K562 (cell line): ENCODE data around the gene NBPF20. TPM values are rescaled to one million over a fixed set of nuclear protein-coding genes. Genes with fewer than 3 reads are reported as not detected.

ENCODE experiments used
- ARID1B ChIP-seq: fragments of 450-650 bp; IDR thresholded peaks from 2 replicates; pipeline ENCODE4 v1.6.1; 2016; ENCODE audit warnings: antibody characterized with exemption, mild to moderate bottlenecking, inconsistent platforms
- BACH1 ChIP-seq: fragments of 200-800 bp; sonication (Bioruptor generic); IDR thresholded peaks from 2 replicates; pipeline ENCODE4 v1.6.1; 2016; ENCODE audit warnings: missing genetic modification characterization, missing compliant biosample characterization
- C11orf30 ChIP-seq: fragments of 450-650 bp; IDR thresholded peaks from 2 replicates; pipeline ENCODE4 v1.6.1; 2016; ENCODE audit warnings: low read depth, mild to moderate bottlenecking
- DACH1 ChIP-seq: fragments of 450-650 bp; IDR thresholded peaks from 2 replicates; pipeline ENCODE4 v1.6.1; 2018; ENCODE audit not compliant: partially characterized antibody
- E2F3 ChIP-seq: fragments of 250-450 bp; sonication (Bioruptor Pico); IDR thresholded peaks from 2 replicates; pipeline ENCODE4 v1.4.0; 2020; ENCODE audit warnings: mild to moderate bottlenecking
- FOSL1 ChIP-seq: fragments of 200-800 bp; sonication (Bioruptor generic); conservative IDR thresholded peaks from 2 replicates; pipeline ENCODE4 v1.6.1; 2016; ENCODE audit warnings: missing genetic modification characterization, missing compliant biosample characterization
- FOXA3 ChIP-seq, 2 experiments: fragments of 450-650 bp in 1 of 2; sonication (generic) in 1 of 2; formaldehyde crosslinking; IDR thresholded peaks in 1 of 2; conservative IDR thresholded peaks in 1 of 2; 2 replicates each; pipeline versions ENCODE4 v1.4.0 to v1.8.0; 2020 to 2022; ENCODE audit warnings: mild to moderate bottlenecking in 2 of 2, missing genetic modification reagents in 1 of 2
- FOXK2 ChIP-seq, 2 experiments: fragments of 450-650 bp; IDR thresholded peaks in 1 of 2; conservative IDR thresholded peaks in 1 of 2; 2 replicates each; pipeline ENCODE4 v1.6.1; 2016; ENCODE audit warnings: low read depth in 2 of 2, mild to moderate bottlenecking in 1 of 2
- GATAD2A ChIP-seq: fragments of 450-650 bp; IDR thresholded peaks from 2 replicates; pipeline ENCODE4 v1.6.1; 2017
- HMG20B ChIP-seq: fragments of 250-450 bp; sonication (Bioruptor Pico); IDR thresholded peaks from 2 replicates; pipeline ENCODE4 v1.5.0; 2021; ENCODE audit warnings: mild to moderate bottlenecking
- SNIP1 ChIP-seq: fragments of 450-650 bp; IDR thresholded peaks from 2 replicates; pipeline ENCODE4 v1.7.1; 2017; ENCODE audit warnings: low read depth, mild to moderate bottlenecking
- TEAD1 ChIP-seq, 2 experiments: fragments of 450-650 bp in 1 of 2; sonication (generic) in 1 of 2; formaldehyde crosslinking; IDR thresholded peaks; 2 replicates each; pipeline versions ENCODE4 v1.4.0 to v1.8.0; 2020 to 2022; ENCODE audit warnings: mild to moderate bottlenecking in 2 of 2, missing genetic modification reagents in 1 of 2
- TRIM24 ChIP-seq, 2 experiments: fragments of 450-650 bp; IDR thresholded peaks; 2 replicates each; pipeline ENCODE4 v1.6.1; 2016
- ZNF174 ChIP-seq: fragments of 250-450 bp; sonication (Bioruptor Pico); IDR thresholded peaks from 2 replicates; pipeline ENCODE4 v1.4.0; 2020; ENCODE audit warnings: mild to moderate bottlenecking
- ZNF3 ChIP-seq: fragments of 250-450 bp; sonication (Bioruptor Pico); IDR thresholded peaks from 2 replicates; pipeline ENCODE4 v1.5.0; 2021; ENCODE audit warnings: mild to moderate bottlenecking, moderate library complexity
- ZNF316 ChIP-seq: fragments of 450-650 bp; IDR thresholded peaks from 2 replicates; pipeline ENCODE4 v1.6.1; 2016
- ZNF324 ChIP-seq: fragments of 250-450 bp; sonication (Bioruptor Pico); IDR thresholded peaks from 2 replicates; pipeline ENCODE4 v1.4.0; 2020; ENCODE audit warnings: mild to moderate bottlenecking
- ZNF77 ChIP-seq: fragments of 250-450 bp; sonication (Bioruptor Pico); IDR thresholded peaks from 2 replicates; pipeline ENCODE4 v1.5.0; 2020
- polyA plus RNA-seq, 8 experiments: library from polyadenylated mRNA; depleted of rRNA in 4 of 8; stranded (reverse) in 5 of 8; unstranded in 3 of 8; fragments of >200 nt; fragmentation: Nextera tagmentation in 2 of 8; fragmentation: Illumina TruSeq in 1 of 8; extraction: Ambion mirVana in 2 of 8; extraction: Trizol in 1 of 8; gene quantifications; 2 replicates each; pipeline versions ENCODE4 v1.2.1 to v1.2.3, GENCODE V29; 2011 to 2014; ENCODE audit warnings: inconsistent platforms in 1 of 8, missing spikeins in 1 of 8
- total RNA-seq, 7 experiments: library from RNA; depleted of rRNA in 6 of 7; stranded (reverse); fragments of >200 nt in 6 of 7; fragmentation: Illumina TruSeq in 2 of 7; extraction: Trizol in 2 of 7; gene quantifications; 2 replicates each; pipeline versions ENCODE4 v1.2.1 to v1.2.3, GENCODE V29; 2011 to 2021; ENCODE audit warnings: low replicate concordance in 1 of 7
- TF ChIP-seq, protein P1 (sequence below), 2 experiments: fragments of 150-350 bp in 1 of 2; IDR thresholded peaks; 2 replicates each; pipeline ENCODE4 v1.6.1; 2012 to 2016; ENCODE audit warnings: low read depth in 2 of 2, low read length in 2 of 2, mild to moderate bottlenecking in 1 of 2, moderate library complexity in 1 of 2
- TF ChIP-seq, protein P2 (sequence below): fragments of 450-650 bp; formaldehyde crosslinking; IDR thresholded peaks from 2 replicates; pipeline ENCODE4 v1.4.0; 2022; ENCODE audit warnings: missing genetic modification characterization
- TF ChIP-seq, protein P3 (sequence below): sonication (generic); formaldehyde crosslinking; IDR thresholded peaks from 2 replicates; pipeline ENCODE4 v1.8.0; 2023; ENCODE audit warnings: mild to moderate bottlenecking, missing genetic modification reagents

NBPF20 gene
- total and polyA plus RNA-seq, 9 of the 15 experiments (the other 6 are each of a cell fraction or from before 2014, with no cell fraction given) = 0.38 to 2.7 (median 1.00) TPM

DNA sequence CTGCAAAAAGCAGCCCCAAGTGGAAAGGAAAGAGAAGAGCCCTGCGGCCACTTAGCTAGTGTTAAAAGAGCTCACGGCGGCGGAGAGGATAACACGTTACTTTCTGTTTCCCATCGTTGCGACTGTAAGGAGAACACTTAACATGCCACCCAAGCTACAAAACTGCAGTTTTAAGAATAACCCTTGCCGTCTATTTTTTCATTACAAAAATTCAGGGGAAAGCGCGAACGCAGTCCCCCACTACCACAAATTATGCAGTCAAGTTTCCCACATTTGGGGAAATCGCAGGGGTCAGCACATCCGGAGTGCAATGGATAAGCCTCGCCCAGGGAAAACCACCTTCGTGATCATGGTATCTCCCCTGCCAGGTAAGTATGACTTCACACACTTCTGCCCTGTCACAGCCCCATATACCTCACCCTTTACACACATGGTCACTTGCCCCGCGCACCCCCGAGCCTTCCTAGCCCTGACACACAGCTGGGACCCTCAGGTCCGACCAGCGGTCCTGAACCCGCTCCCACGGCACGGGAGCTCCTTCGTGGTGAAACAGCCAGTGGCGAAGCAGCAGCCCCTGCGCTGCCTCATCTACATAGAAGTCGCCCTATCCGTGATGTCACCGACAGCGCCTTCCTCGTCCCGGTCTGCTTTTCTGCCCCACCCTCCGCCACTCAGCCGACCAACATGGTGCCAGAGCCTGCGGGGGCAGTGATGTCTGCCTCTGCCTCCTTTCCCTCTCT lies 40.2 kb upstream of the NBPF20 start (continued):
- TF ChIP-seq FOXA3 (CRISPR knock-in tag; conservative IDR thresholded peaks at IDR 0.05 in 1 of 2, IDR thresholded peaks at IDR 0.05 in 1 of 2) (peak in 1 of 2 experiments; percentile 50; a peak in 2 of 4 replicates), FOSL1 (peak; percentile 37; the same call in 1 of the 2 replicates), ARID1B (peak; percentile 49), FOXK2 (conservative IDR thresholded peaks at IDR 0.05 in 1 of 2, IDR thresholded peaks at IDR 0.05 in 1 of 2; ENCODE audit: low read depth in 2 of 2) (peak in 1 of 2 experiments; percentile 77; a peak in 2 of 4 replicates), ZNF77 (peak; percentile 95), C11orf30 (peak; percentile 61), ZNF3 (CRISPR knock-in tag) (peak; percentile 73; the same call in 1 of the 2 replicates), HMG20B (CRISPR knock-in tag) (peak; percentile 90), ZNF174 (CRISPR knock-in tag) (peak; percentile 92), E2F3 (0 out of 2 replicates have a peak, but pooled peaks have one; percentile 23), TRIM24 (IDR thresholded peaks at IDR 0.05) (peak in 1 of 2 experiments; percentile 62; a peak in 3 of 4 replicates), GATAD2A (peak; percentile 87), DACH1 (peak; percentile 19), TEAD1 (CRISPR knock-in tag; IDR thresholded peaks at IDR 0.05) (peak in 1 of 2 experiments; percentile 92; a peak in 2 of 4 replicates), SNIP1 (peak; percentile 70), ZNF316 (peak; percentile 98), BACH1 (tag) (0 out of 2 replicates have a peak, but pooled peaks have one; percentile 20), ZNF324 (CRISPR knock-in tag) (peak; percentile 35; the same call in 1 of the 2 replicates)
- TF ChIP-seq, protein P1, sequence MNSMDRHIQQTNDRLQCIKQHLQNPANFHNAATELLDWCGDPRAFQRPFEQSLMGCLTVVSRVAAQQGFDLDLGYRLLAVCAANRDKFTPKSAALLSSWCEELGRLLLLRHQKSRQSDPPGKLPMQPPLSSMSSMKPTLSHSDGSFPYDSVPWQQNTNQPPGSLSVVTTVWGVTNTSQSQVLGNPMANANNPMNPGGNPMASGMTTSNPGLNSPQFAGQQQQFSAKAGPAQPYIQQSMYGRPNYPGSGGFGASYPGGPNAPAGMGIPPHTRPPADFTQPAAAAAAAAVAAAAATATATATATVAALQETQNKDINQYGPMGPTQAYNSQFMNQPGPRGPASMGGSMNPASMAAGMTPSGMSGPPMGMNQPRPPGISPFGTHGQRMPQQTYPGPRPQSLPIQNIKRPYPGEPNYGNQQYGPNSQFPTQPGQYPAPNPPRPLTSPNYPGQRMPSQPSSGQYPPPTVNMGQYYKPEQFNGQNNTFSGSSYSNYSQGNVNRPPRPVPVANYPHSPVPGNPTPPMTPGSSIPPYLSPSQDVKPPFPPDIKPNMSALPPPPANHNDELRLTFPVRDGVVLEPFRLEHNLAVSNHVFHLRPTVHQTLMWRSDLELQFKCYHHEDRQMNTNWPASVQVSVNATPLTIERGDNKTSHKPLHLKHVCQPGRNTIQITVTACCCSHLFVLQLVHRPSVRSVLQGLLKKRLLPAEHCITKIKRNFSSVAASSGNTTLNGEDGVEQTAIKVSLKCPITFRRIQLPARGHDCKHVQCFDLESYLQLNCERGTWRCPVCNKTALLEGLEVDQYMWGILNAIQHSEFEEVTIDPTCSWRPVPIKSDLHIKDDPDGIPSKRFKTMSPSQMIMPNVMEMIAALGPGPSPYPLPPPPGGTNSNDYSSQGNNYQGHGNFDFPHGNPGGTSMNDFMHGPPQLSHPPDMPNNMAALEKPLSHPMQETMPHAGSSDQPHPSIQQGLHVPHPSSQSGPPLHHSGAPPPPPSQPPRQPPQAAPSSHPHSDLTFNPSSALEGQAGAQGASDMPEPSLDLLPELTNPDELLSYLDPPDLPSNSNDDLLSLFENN (IDR thresholded peaks at IDR 0.05; ENCODE audit: low read depth in 2 of 2, low read length in 2 of 2) = peak in 1 of 2 experiments; percentile 99; a peak in 2 of 4 replicates
- TF ChIP-seq, protein P2, sequence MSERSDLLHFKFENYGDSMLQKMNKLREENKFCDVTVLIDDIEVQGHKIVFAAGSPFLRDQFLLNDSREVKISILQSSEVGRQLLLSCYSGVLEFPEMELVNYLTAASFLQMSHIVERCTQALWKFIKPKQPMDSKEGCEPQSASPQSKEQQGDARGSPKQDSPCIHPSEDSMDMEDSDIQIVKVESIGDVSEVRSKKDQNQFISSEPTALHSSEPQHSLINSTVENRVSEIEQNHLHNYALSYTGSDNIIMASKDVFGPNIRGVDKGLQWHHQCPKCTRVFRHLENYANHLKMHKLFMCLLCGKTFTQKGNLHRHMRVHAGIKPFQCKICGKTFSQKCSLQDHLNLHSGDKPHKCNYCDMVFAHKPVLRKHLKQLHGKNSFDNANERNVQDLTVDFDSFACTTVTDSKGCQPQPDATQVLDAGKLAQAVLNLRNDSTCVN = peak; percentile 98
- TF ChIP-seq, protein P3, sequence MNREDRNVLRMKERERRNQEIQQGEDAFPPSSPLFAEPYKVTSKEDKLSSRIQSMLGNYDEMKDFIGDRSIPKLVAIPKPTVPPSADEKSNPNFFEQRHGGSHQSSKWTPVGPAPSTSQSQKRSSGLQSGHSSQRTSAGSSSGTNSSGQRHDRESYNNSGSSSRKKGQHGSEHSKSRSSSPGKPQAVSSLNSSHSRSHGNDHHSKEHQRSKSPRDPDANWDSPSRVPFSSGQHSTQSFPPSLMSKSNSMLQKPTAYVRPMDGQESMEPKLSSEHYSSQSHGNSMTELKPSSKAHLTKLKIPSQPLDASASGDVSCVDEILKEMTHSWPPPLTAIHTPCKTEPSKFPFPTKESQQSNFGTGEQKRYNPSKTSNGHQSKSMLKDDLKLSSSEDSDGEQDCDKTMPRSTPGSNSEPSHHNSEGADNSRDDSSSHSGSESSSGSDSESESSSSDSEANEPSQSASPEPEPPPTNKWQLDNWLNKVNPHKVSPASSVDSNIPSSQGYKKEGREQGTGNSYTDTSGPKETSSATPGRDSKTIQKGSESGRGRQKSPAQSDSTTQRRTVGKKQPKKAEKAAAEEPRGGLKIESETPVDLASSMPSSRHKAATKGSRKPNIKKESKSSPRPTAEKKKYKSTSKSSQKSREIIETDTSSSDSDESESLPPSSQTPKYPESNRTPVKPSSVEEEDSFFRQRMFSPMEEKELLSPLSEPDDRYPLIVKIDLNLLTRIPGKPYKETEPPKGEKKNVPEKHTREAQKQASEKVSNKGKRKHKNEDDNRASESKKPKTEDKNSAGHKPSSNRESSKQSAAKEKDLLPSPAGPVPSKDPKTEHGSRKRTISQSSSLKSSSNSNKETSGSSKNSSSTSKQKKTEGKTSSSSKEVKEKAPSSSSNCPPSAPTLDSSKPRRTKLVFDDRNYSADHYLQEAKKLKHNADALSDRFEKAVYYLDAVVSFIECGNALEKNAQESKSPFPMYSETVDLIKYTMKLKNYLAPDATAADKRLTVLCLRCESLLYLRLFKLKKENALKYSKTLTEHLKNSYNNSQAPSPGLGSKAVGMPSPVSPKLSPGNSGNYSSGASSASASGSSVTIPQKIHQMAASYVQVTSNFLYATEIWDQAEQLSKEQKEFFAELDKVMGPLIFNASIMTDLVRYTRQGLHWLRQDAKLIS (CRISPR knock-in tag) = peak; percentile 92
